Nasal cavity respiratory epithelium epithelial cell of viscerocranial mucosa (primary cell): Measurements from ENCODE around the gene RTTN. TPM values are rescaled to one million over a fixed set of nuclear protein-coding genes. Genes with fewer than 3 reads are reported as not detected.

Experiments used
- total RNA-seq: library from RNA; depleted of rRNA; stranded (reverse); fragments of >200 nt; gene quantifications from 2 replicates; pipeline ENCODE4 v1.2.3, GENCODE V29; 2014

RTTN gene, protein sequence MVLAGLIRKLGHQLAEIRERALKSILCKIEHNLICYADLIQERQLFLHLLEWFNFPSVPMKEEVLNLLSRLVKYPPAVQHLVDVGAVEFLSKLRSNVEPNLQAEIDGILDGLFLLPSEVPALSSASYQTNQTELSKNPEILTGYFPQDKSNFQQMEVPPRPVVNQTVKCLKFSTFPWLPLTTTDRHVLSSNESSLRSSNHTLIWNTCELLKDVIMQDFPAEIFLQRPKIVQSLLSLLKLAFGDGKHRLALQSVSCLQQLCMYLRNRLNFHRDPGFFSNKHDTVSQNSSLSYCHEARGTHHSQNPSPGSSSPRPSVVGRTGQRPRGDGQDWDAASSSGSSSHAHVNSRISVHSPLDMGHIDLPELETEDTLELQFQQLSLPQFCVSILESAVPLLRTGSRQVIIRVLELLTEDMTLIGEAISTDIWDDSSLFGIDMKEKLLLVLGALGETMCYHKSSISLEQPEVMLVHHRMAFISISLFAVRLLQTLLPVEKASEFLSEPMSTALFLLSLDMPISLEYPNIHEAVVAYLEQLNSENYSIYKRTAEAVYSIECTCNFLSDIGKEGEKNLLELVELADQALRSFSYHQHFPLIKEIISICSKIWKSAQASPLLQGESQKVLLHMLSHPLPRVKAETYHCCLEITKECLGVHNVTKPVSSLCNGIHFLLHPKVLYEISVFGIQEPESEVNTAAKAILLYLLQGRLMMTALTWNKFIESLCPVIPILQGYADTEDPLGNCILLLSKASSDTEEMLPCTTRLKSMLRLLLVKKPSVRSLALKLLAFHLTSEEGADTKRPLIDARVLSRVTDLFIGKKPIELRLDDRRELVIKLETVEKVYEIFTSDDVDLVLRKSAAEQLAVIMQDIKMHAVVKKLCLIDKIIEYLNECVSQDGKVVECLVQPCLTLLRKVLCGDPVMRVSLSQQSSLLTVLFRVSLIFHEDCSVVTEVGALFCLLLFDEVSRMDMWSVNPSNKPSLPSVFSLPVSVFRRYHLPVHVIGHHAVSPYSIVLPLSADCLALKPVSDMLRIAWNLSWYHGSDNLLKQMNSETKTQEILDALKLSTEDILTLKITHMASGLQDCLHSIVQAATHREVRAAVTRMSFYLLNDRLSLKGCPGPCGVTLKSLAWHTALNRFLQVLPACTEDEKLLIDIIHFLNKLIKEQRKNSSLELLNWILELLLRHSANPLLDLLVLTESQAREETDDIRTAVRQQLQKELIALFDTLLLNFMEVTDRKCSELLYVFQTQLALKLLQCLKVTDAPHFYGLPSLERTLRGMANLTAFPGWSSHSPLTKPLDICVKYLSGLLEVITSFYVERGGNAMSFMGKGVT (N-terminal part only)
- total RNA-seq = 42.7 and 48.9 TPM in 2 replicates

GRCh38 chr18:70205421-70206397 lies at the start of gene RTTN:
TSS of gene RTTN (minus strand) at chr18:70205687. CDS start at chr18:70205658, 29 bp downstream.

Other genes with a start within 250 kb of the RTTN start
- 59.8 and 64.4 TPM in 2 replicates for gene SOCS6, start 83.4 kb upstream of the RTTN start, total RNA-seq